EL (cell line): Measurements from ENCODE around the gene HASPIN.
A peak's percentile ranks its signal among the peaks of the same experiment; 100 is the strongest.

Experiments
- DNase-seq: peaks from one replicate; pipeline ENCODE4 v3.0.0-alpha.2; 2016

Gene HASPIN

GRCh38 chr17:3723556-3724377, at the start of gene HASPIN:
Gene HASPIN, plus strand, starts transcription at chr17:3723903. Its CDS starts 33 bp downstream, at chr17:3723936.
- DNase-seq = peak; percentile 90

- DNase-seq = no peak
Measured at GRCh38 chr17:3675886-3676285, 47.8 kb upstream of the HASPIN start.

GRCh38 chr17:3678095-3678820, 45.4 kb upstream of the HASPIN start:
- no peak for DNase-seq

DNA sequence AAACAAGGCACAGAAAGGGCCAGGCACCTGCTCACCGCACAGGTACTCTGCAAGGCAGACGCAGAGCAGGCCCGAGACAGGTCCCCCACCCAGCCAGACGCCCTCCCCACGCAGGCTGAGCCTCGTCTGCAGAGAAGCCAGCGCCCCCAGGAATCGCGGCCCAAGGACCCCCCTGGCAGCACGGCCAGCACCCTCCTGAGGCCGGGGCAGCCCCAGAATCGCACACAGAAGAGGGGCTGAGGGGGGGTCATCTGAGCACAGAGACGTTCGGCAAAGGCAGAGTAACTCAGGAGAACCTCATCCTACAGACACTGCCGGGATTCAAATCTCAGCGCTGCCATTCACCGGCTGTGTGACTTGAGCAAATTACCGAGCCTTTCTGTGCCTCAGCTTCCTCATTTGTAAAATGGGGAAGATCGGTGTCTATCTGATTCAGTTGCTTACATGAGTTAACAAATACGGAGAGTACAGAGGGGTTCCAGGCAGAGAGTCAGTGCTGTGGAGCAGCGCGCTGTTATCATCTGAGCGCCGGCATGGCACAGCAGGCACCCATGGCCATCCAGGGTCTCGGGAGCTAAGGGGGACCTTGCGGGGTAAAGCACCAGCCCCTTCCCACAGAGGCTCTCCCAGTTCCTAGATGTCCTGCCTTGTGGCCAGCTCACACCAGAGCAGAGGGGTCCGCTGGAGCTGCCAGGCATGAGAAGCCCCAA, 44.7 kb upstream of the HASPIN start:
- DNase-seq = no peak

GRCh38 chr17:3679531-3680126, 44.1 kb upstream of the HASPIN start:
- no peak for DNase-seq

- DNase-seq = no peak
Measured at GRCh38 chr17:3681057-3681456, 42.6 kb upstream of the HASPIN start.

DNA sequence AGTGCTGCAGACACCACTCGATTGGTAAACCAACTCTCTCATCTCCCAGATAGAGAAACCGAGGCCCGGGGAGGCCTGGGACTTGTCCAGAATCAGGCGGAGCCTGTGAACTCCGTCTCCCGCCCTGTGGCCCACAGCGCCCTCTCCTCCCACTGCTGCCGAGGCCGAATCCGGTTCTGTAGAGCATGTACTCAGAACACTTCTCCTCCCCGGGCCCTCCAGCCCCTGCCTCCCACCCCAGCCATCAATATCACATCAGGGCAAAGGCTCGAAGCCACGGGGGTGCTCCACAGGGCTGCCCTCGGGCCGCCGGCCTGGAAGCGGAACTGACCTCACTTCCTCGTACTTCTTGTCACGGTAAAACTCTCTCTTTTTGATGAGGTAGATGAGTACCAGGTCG, 42.1 kb upstream of the HASPIN start:
- DNase-seq = no peak

GRCh38 chr17:3682033-3682432, 41.7 kb upstream of the HASPIN start:
- no peak for DNase-seq

GRCh38 chr17:3683054-3683511, 40.6 kb upstream of the HASPIN start:
- DNase-seq = peak; percentile 47

GRCh38 chr17:3685174-3685573, 38.5 kb upstream of the HASPIN start:
- DNase-seq = no peak

- no peak for DNase-seq
Measured at GRCh38 chr17:3688027-3688553, 35.6 kb upstream of the HASPIN start.

DNA sequence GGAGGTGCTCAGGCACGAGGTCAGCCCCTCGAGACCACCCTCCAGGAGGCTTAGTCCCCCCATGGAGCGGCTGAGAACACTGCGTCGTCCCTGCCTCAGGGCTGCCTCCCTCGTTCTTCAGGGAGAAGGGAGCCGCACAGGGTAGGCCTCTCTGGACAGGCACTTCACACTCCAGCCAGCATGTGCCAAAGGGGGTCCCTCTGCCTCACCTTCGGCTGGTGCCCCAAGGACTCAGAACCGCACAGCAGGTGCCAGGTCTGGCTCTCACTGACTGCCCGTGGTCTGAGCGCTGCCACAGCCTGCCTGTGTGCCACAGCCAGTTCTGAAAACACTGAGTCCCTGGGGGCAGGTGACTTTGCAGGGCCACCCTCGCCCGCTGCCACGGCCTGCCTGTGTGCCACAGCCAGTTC, 34.8 kb upstream of the HASPIN start:
- no peak for DNase-seq

- DNase-seq = no peak
Measured at GRCh38 chr17:3689262-3690093, 34.2 kb upstream of the HASPIN start.

DNA sequence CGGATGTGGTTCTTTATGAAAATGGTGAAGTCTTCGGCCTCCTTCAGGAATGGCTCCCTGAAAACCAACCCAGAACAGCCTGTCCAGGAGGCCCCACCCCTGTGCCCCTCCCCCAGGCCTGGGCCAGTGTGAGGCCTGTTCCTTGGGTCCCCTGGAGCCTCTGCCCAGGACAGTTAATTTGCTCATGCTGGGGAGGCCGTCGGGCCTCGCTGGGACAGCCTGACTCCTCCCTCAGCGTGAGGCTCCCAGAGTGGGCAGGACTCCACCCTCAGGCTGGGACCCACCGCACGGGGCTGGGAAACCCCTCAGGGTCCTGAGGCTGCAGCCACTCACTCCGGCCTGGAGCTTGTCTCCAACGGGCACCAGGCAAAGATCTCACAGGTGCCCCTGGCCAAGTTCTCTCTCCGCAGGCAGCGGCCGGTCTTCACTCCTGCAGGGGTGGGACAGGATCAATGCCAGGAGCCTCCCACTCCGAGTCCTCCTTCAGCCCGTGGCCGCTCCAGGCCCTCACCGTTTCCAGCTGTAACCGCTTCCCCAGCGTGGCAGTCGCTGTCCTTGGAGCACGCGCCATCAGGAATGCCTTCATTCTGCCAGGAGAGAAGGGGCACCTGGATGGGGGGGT, 33.5 kb upstream of the HASPIN start:
- DNase-seq = no peak

GRCh38 chr17:3691617-3692067, 32.1 kb upstream of the HASPIN start:
- DNase-seq = no peak

GRCh38 chr17:3692346-3692745, 31.4 kb upstream of the HASPIN start:
- DNase-seq = no peak

DNA sequence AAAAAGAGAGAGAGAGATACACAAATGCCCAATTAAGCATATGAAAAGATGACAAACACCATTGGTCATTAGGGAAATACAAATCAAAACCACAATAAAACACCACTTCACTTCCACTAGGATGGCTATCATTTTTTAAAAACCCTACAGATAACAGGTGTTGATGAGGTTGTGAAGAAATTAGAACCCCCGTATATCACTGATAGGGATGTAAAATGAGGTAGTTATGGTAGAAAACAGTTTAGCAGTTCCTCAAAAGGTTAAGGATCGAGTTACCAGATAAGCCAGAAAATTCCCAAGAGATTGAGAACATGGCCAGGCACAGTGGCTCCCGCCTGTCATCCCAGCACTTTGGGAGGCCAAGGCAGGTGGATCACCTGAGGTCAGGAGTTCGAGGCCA, 30.6 kb upstream of the HASPIN start:
- no peak for DNase-seq

- DNase-seq = no peak
Measured at GRCh38 chr17:3693829-3694231, 29.9 kb upstream of the HASPIN start.

GRCh38 chr17:3695129-3695722, 28.5 kb upstream of the HASPIN start:
- DNase-seq = peak; percentile 40

GRCh38 chr17:3695723-3696411, 27.8 kb upstream of the HASPIN start, which contains the start of gene P2RX5:
Gene P2RX5, minus strand, starts transcription at chr17:3696155. Its CDS starts 150 bp downstream, at chr17:3696005.
- peak; percentile 22 for DNase-seq
